Tibial artery (tissue), 4 donors: ENCODE data around the gene OR5AN1.
"Not testable (repeated sequence)": the region's sequence is repeated elsewhere in the genome, so short reads cannot be mapped to it uniquely, and the experiment has no call there.

Source experiments
- DNase-seq, 2 donors: peaks; one replicate each; pipeline ENCODE4 v3.0.0-alpha.2; 2019
- H3K27ac ChIP-seq, 2 donors: fragments of 200-600 bp; sonication (generic) in 1 of 2; 1 replicate in 1 of 2; 2 replicates in 1 of 2; pipeline ENCODE4 v1.5.1; 2018 to 2019; ENCODE audit warnings: mild to moderate bottlenecking in 1 of 2
- H3K27me3 ChIP-seq, 2 donors: fragments of 200-600 bp; sonication (generic) in 1 of 2; one replicate each; pipeline versions ENCODE4 v1.5.1 to v1.6.0; 2016 to 2019
- H3K36me3 ChIP-seq, 3 donors: fragments of 200-600 bp; sonication (generic) in 2 of 3; one replicate each; pipeline ENCODE4 v1.5.1; 2016 to 2019; ENCODE audit warnings: mild to moderate bottlenecking in 2 of 3
- H3K4me1 ChIP-seq, 4 donors: fragments of 200-600 bp; sonication (generic) in 2 of 4; 1 replicate in 3 of 4; 2 replicates in 1 of 4; pipeline ENCODE4 v1.5.1; 2016 to 2019
- H3K4me3 ChIP-seq, 2 donors: fragments of 200-600 bp; sonication (generic) in 1 of 2; 1 replicate in 1 of 2; 2 replicates in 1 of 2; pipeline ENCODE4 v1.5.1; 2018 to 2019; ENCODE audit warnings: mild to moderate bottlenecking in 2 of 2
- H3K9me3 ChIP-seq, 3 donors: fragments of 200-600 bp; sonication (generic) in 1 of 3; one replicate each; pipeline ENCODE4 v1.5.1; 2016 to 2019
- CTCF ChIP-seq, 2 experiments: fragments of 200-600 bp in 1 of 2; fragments of 450-650 bp in 1 of 2; IDR thresholded peaks; one replicate each; pipeline ENCODE4 v1.5.1; 2017 to 2019; ENCODE audit warnings: antibody characterized with exemption in 2 of 2, mild to moderate bottlenecking in 1 of 2, moderate library complexity in 1 of 2
- intact Hi-C: fragments of 100-400 bp; cut with DNase I; formaldehyde crosslinking; loops from one replicate; pipeline ENCODE4 v1.15.0; 2023; ENCODE audit warnings: low total_unique reads

OR5AN1 gene, protein sequence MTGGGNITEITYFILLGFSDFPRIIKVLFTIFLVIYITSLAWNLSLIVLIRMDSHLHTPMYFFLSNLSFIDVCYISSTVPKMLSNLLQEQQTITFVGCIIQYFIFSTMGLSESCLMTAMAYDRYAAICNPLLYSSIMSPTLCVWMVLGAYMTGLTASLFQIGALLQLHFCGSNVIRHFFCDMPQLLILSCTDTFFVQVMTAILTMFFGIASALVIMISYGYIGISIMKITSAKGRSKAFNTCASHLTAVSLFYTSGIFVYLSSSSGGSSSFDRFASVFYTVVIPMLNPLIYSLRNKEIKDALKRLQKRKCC

DNA sequence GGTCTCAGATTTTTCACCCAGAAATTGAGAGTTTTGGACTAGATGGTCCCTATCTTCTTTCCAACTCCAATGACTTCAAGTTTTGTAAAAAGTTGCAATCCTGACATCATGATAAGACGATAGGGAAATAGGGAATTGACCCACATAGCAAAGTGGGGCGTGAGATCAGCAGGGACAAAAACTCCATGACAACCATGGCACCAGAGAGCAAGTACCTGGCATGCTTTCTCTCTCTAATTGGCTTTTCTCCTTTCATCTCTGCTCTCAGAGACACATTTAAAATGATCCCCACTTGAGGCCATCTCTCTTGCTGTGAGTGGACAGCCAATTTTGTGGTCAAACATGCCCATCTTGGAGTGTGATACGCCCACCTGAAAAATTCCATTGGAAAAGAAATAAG, at the start of gene OR5AN1:
Gene OR5AN1, plus strand, starts transcription at position 301 of the 400 bp plus-strand sequence. CDS start 5,564 bp downstream, outside the sequence.
- Histone ChIP-seq H3K9me3 (no peaks in the 10 kb centered on the region), H3K36me3 (no peaks in the 10 kb centered on the region), H3K4me3 (no peak within 1 kb of the TSS), H3K27me3 (no peaks in the 10 kb centered on the region), H3K4me1 (no peaks in the 10 kb centered on the region), H3K27ac (no peak within 1 kb of the TSS)
- no peak for DNase-seq
- intact Hi-C loops, result no loop called here
- TF ChIP-seq CTCF (IDR thresholded peaks at IDR 0.05), result no peak

DNA sequence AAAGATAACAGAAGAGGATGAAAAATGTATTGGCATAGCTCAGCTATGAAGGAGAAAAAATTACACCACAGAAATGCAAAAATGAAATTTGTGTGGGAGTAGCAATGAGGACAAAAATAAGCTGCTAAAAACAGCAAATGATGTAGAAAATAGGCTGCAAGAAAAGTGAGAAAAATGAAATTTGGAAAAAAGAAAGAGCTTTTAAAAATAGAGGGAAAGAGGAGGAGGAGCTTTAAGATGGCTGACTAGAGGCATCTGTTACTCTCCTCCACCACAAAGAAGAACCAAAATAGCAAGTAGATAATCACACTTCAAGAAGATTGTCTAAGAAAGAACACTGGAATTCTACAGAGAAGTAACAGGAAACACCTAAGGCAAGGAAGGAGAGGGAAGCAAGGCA, 23.7 kb upstream of the OR5AN1 start:
- no peak for DNase-seq
- Histone ChIP-seq H3K4me1 (no peaks in the 10 kb centered on the region), H3K27ac (no peak overlapping the region), H3K4me3 (no peak overlapping the region), H3K9me3 (no peaks in the 10 kb centered on the region), H3K27me3 (no peaks in the 10 kb centered on the region), H3K36me3 (no peaks in the 10 kb centered on the region)
- intact Hi-C loops, result no loop called here
- TF ChIP-seq CTCF (IDR thresholded peaks at IDR 0.05), result no peak

DNA sequence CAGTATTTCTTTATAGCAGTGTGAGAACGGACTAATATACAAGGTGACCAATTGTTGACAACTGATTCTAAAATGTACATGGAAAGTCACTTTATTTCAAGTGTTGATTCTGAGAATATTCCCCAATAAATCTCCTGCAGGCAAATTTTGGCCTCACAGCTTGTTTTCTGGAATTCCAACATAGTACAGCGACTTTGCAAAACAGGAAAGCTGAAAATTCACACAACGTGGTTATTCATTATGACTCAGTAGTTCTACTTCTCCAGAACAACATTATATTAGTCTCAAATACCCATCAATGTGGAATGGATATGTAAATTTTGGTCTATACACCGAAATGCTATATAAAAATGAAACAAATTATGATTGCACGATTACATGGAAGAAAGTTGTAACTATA, 22.5 kb upstream of the OR5AN1 start:
- Histone ChIP-seq H3K27me3 (no peaks in the 10 kb centered on the region), H3K27ac (no peak overlapping the region), H3K9me3 (no peaks in the 10 kb centered on the region), H3K36me3 (no peaks in the 10 kb centered on the region), H3K4me1 (no peaks in the 10 kb centered on the region), H3K4me3 (no peak overlapping the region)
- no peak for DNase-seq
- intact Hi-C loops, result no loop called here
- no peak for TF ChIP-seq CTCF (IDR thresholded peaks at IDR 0.05)

DNA sequence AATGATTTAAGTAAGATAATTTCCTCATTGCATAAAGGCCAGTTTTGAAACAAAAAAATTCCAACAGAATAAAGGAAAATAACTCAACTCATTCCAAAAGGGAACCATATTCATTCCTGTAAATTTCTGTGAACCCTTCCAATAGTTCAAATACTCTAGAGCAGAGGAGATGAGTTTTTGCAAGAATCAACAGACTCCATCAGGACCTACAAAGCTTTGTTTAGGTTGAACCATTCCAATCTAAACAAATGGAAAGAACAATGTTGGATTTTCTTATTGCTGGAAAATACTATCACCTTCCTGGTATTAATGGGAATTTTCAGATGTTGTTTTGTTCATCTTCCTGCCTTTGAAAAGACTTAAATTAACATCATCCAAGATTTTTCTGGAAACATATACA, 21.8 kb upstream of the OR5AN1 start:
- H3K4me1 ChIP-seq, result no peaks in the 10 kb centered on the region
- intact Hi-C loops, result no loop called here
- H3K4me3 ChIP-seq, result no peak overlapping the region
- TF ChIP-seq CTCF (IDR thresholded peaks at IDR 0.05), result no peak
- DNase-seq, result no peak
- no peaks in the 10 kb centered on the region for H3K36me3 ChIP-seq
- H3K27me3 ChIP-seq, result no peaks in the 10 kb centered on the region
- H3K27ac ChIP-seq, result no peak overlapping the region
- H3K9me3 ChIP-seq, result no peaks in the 10 kb centered on the region

DNA sequence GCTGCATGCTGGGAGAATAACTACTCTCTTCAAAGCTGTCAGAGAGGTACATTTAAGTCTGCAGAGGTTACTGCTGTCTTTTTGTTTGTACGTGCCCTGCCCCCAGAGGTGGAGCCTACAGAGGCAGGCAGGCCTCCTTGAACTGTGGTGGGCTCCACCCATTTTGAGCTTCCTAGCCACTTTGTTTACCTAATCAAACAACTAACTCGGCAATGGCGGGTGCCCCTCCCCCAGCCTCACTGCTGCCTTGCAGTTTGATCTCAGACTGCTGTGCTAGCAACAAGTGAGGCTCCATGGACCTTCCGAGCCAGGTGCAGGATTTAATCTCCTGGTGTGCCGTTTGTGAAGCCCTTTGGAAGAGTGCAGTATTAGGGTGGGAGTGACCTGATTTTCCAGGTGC, 9.0 kb upstream of the OR5AN1 start:
- H3K36me3 ChIP-seq, H3K4me1 ChIP-seq, DNase-seq, H3K27ac ChIP-seq, H3K27me3 ChIP-seq, intact Hi-C loops, H3K4me3 ChIP-seq, H3K9me3 ChIP-seq: not testable (repeated sequence)

GRCh38 chr11:59355226-59355625, 3.5 kb upstream of the OR5AN1 start:
- no peaks in the 10 kb centered on the region for H3K27me3 ChIP-seq
- no peak overlapping the region for H3K27ac ChIP-seq
- H3K4me1 ChIP-seq, result no peaks in the 10 kb centered on the region
- no peak for DNase-seq
- H3K36me3 ChIP-seq, result no peaks in the 10 kb centered on the region
- intact Hi-C loops, result no loop called here
- TF ChIP-seq CTCF (IDR thresholded peaks at IDR 0.05), result no peak
- H3K9me3 ChIP-seq, result no peaks in the 10 kb centered on the region
- H3K4me3 ChIP-seq, result no peak overlapping the region
